NCI-H345 (cell line): Measurements from ENCODE around the gene DKC1.

Source experiments
- DNase-seq: peaks from one replicate; lab custom pipeline; 2025; lab: John Stamatoyannopoulos, UW

DKC1 gene

GRCh38 chrX:154762537-154763296 lies at the start of gene DKC1:
DKC1 (plus strand) TSS chrX:154762864; CDS start chrX:154762966, 102 bp downstream.
- DNase-seq = peak; percentile 98

- peak; percentile 29 for DNase-seq
These were observed 47.7 kb upstream of the DKC1 start for GRCh38 chrX:154714925-154715324.

GRCh38 chrX:154715825-154716224 lies 46.8 kb upstream of the DKC1 start:
- no peak for DNase-seq

- DNase-seq = no peak
These were observed 44.8 kb upstream of the DKC1 start for GRCh38 chrX:154717824-154718223.

GRCh38 chrX:154718616-154719015 lies 44.0 kb upstream of the DKC1 start:
- DNase-seq = no peak

- DNase-seq = no peak
These were observed 43.5 kb upstream of the DKC1 start for GRCh38 chrX:154719132-154719675.

- DNase-seq = no peak
These were observed 42.6 kb upstream of the DKC1 start for GRCh38 chrX:154720067-154720466.

GRCh38 chrX:154721155-154721554 lies 41.5 kb upstream of the DKC1 start:
- DNase-seq = no peak

- DNase-seq = no peak
These were observed 37.5 kb upstream of the DKC1 start for GRCh38 chrX:154724993-154725756.

GRCh38 chrX:154727418-154727817 lies 35.2 kb upstream of the DKC1 start:
- DNase-seq = no peak

GRCh38 chrX:154727871-154728270 lies 34.8 kb upstream of the DKC1 start:
- no peak for DNase-seq

GRCh38 chrX:154728431-154729190 lies 34.1 kb upstream of the DKC1 start:
- DNase-seq = no peak

GRCh38 chrX:154729439-154729838 lies 33.2 kb upstream of the DKC1 start:
- DNase-seq = no peak

- DNase-seq = no peak
These were observed 32.3 kb upstream of the DKC1 start for GRCh38 chrX:154730253-154730891.

- no peak for DNase-seq
These were observed 31.5 kb upstream of the DKC1 start for GRCh38 chrX:154731184-154731583.

- no peak for DNase-seq
These were observed 30.8 kb upstream of the DKC1 start for GRCh38 chrX:154731881-154732280.

- no peak for DNase-seq
These were observed 30.1 kb upstream of the DKC1 start for GRCh38 chrX:154732421-154733065.

- no peak for DNase-seq
These were observed 29.6 kb upstream of the DKC1 start for GRCh38 chrX:154733066-154733425.

- no peak for DNase-seq
These were observed 28.4 kb upstream of the DKC1 start for GRCh38 chrX:154734061-154734781.

- no peak for DNase-seq
These were observed 26.8 kb upstream of the DKC1 start for GRCh38 chrX:154735695-154736393.
